Effector memory CD4-positive, alpha-beta T cell (primary cell): ENCODE results near the gene VWC2L.

ENCODE experiments used
- DNase-seq, 3 donors: peaks; one replicate each; pipeline ENCODE4 v3.0.0-alpha.2; 2020
- H3K27ac ChIP-seq: 2 replicates; pipeline ENCODE4 v1.7.0; 2013; ENCODE audit warnings: mild to moderate bottlenecking, low read length, moderate library complexity; ENCODE audit not compliant: insufficient read depth, poor library complexity, severe bottlenecking
- H3K27me3 ChIP-seq: replicated peaks from 2 replicates; pipeline ENCODE4 v1.7.0; 2013; ENCODE audit warnings: mild to moderate bottlenecking, low read length; ENCODE audit not compliant: insufficient read depth, control insufficient read depth, poor library complexity, severe bottlenecking
- H3K36me3 ChIP-seq: 2 replicates; pipeline ENCODE4 v1.7.0; 2013; ENCODE audit warnings: mild to moderate bottlenecking, low read length, moderate library complexity; ENCODE audit not compliant: control insufficient read depth, insufficient read depth
- H3K4me1 ChIP-seq: 2 replicates; pipeline ENCODE4 v1.7.0; 2013; ENCODE audit warnings: low read length, mild to moderate bottlenecking; ENCODE audit not compliant: control insufficient read depth, insufficient read depth, poor library complexity, severe bottlenecking
- H3K4me3 ChIP-seq: 2 replicates; pipeline ENCODE4 v1.7.0; 2013; ENCODE audit warnings: low read length, low read depth, mild to moderate bottlenecking; ENCODE audit not compliant: insufficient read depth, poor library complexity, severe bottlenecking
- H3K9me3 ChIP-seq: 2 replicates; pipeline ENCODE4 v1.7.0; 2013; ENCODE audit warnings: mild to moderate bottlenecking, low read length, moderate library complexity; ENCODE audit not compliant: control insufficient read depth
- total RNA-seq, 3 donors: gene quantifications; one replicate each; lab custom pipeline; 2026; lab: John Stamatoyannopoulos, UW

VWC2L gene
- total RNA-seq: 0 reads per million in 3 donors

GRCh38 chr2:214410918-214411554 lies at the start of gene VWC2L:
Gene VWC2L (plus strand): TSS chr2:214411054. CDS start chr2:214414194, 3,140 bp downstream.
- no peak for DNase-seq
- Histone ChIP-seq H3K9me3 (no peaks in the 10 kb centered on the region), H3K36me3 (no peaks in the 10 kb centered on the region), H3K27ac (no peak within 1 kb of the TSS), H3K4me3 (no peak within 1 kb of the TSS), H3K27me3 (no peaks in the 10 kb centered on the region), H3K4me1 (no peaks in the 10 kb centered on the region)

- Histone ChIP-seq H3K27me3 (no peaks in the 10 kb centered on the region), H3K27ac (no peak overlapping the region), H3K4me3 (no peak overlapping the region), H3K9me3 (no peaks in the 10 kb centered on the region), H3K36me3 (no peaks in the 10 kb centered on the region), H3K4me1 (no peaks in the 10 kb centered on the region)
- no peak for DNase-seq
Observed at GRCh38 chr2:214361116-214361515, 49.7 kb upstream of the VWC2L start.

- H3K9me3 ChIP-seq: no peaks in the 10 kb centered on the region
- H3K36me3 ChIP-seq: no peaks in the 10 kb centered on the region
- DNase-seq: no peak
- H3K27ac ChIP-seq: no peak overlapping the region
- no peaks in the 10 kb centered on the region for H3K4me1 ChIP-seq
- H3K27me3 ChIP-seq: no peaks in the 10 kb centered on the region
- H3K4me3 ChIP-seq: no peak overlapping the region
Observed at GRCh38 chr2:214365549-214365948, 45.3 kb upstream of the VWC2L start.

GRCh38 chr2:214367171-214367570 lies 43.7 kb upstream of the VWC2L start:
- no peaks in the 10 kb centered on the region for H3K27me3 ChIP-seq
- DNase-seq: no peak
- H3K4me1 ChIP-seq: no peaks in the 10 kb centered on the region
- H3K27ac ChIP-seq: no peak overlapping the region
- no peak overlapping the region for H3K4me3 ChIP-seq
- H3K36me3 ChIP-seq: no peaks in the 10 kb centered on the region
- H3K9me3 ChIP-seq: no peaks in the 10 kb centered on the region

- Histone ChIP-seq H3K36me3 (no peaks in the 10 kb centered on the region), H3K27ac (no peak overlapping the region), H3K4me3 (no peak overlapping the region), H3K27me3 (no peaks in the 10 kb centered on the region), H3K4me1 (no peaks in the 10 kb centered on the region), H3K9me3 (no peaks in the 10 kb centered on the region)
- no peak for DNase-seq
Observed at GRCh38 chr2:214376618-214377285, 34.1 kb upstream of the VWC2L start.

- DNase-seq: no peak
- no peaks in the 10 kb centered on the region for H3K27me3 ChIP-seq
- H3K4me1 ChIP-seq: no peaks in the 10 kb centered on the region
- no peaks in the 10 kb centered on the region for H3K9me3 ChIP-seq
- no peak overlapping the region for H3K4me3 ChIP-seq
- H3K27ac ChIP-seq: no peak overlapping the region
- no peaks in the 10 kb centered on the region for H3K36me3 ChIP-seq
Observed at GRCh38 chr2:214377286-214377624, 33.6 kb upstream of the VWC2L start.

GRCh38 chr2:214378455-214379103 lies 32.3 kb upstream of the VWC2L start:
- Histone ChIP-seq H3K36me3 (no peaks in the 10 kb centered on the region), H3K27me3 (no peaks in the 10 kb centered on the region), H3K4me1 (no peaks in the 10 kb centered on the region), H3K9me3 (no peaks in the 10 kb centered on the region), H3K27ac (no peak overlapping the region), H3K4me3 (no peak overlapping the region)
- no peak for DNase-seq

- no peaks in the 10 kb centered on the region for H3K27me3 ChIP-seq
- H3K4me1 ChIP-seq: no peaks in the 10 kb centered on the region
- H3K36me3 ChIP-seq: no peaks in the 10 kb centered on the region
- no peaks in the 10 kb centered on the region for H3K9me3 ChIP-seq
- no peak overlapping the region for H3K4me3 ChIP-seq
- DNase-seq: no peak
- H3K27ac ChIP-seq: no peak overlapping the region
Observed at GRCh38 chr2:214379227-214379626, 31.6 kb upstream of the VWC2L start.

- Histone ChIP-seq H3K27me3 (no peaks in the 10 kb centered on the region), H3K36me3 (no peaks in the 10 kb centered on the region), H3K4me3 (no peak overlapping the region), H3K4me1 (no peaks in the 10 kb centered on the region), H3K9me3 (no peaks in the 10 kb centered on the region), H3K27ac (no peak overlapping the region)
- no peak for DNase-seq
Observed at GRCh38 chr2:214380681-214381080, 30.2 kb upstream of the VWC2L start.

GRCh38 chr2:214382229-214382628 lies 28.6 kb upstream of the VWC2L start:
- no peak overlapping the region for H3K4me3 ChIP-seq
- no peak for DNase-seq
- no peaks in the 10 kb centered on the region for H3K27me3 ChIP-seq
- no peak overlapping the region for H3K27ac ChIP-seq
- H3K36me3 ChIP-seq: no peaks in the 10 kb centered on the region
- no peaks in the 10 kb centered on the region for H3K9me3 ChIP-seq
- H3K4me1 ChIP-seq: no peaks in the 10 kb centered on the region
